GM12801 (cell line): ENCODE measurements around the gene ADAMTS12.

ENCODE experiments used
- CTCF ChIP-seq: IDR thresholded peaks from one replicate; pipeline ENCODE4 v1.5.1; 2011; ENCODE audit warnings: control low read depth; ENCODE audit not compliant: insufficient read length; ENCODE audit errors: extremely low read depth

ADAMTS12 gene

DNA sequence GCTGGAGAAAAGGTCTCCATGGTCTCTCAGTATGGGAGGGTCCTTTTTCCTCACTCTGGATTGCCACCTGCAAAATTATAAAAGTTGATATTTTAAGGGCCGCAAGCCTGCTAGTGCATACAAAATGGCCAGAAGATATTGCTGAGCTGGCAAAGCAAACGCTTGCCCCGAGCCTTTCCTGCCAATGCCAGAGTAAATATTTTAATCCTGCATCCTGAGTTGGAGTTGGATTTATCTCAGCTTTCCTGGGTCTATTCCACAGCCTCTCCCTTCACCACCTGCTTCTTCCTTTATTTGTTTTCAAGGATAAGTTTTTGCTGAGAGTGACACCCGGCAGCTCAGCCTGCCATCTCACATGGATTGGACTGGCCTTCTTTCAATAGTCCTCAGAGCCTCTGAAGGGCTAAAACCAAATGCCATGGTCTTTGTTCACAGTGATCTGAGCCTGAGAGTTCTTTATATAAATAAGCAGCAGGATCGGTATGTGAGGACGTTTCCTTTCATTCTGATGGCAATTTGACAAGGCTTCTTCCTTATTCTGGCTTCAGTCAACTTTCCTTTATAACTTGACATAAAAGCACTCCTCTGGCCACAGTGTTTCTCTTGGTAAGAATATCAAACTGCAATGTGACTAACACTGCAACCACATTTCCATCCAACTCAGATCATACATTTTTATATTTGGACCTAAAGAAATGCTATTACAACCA lies 170.1 kb downstream of the ADAMTS12 start:
- no peak for TF ChIP-seq CTCF

DNA sequence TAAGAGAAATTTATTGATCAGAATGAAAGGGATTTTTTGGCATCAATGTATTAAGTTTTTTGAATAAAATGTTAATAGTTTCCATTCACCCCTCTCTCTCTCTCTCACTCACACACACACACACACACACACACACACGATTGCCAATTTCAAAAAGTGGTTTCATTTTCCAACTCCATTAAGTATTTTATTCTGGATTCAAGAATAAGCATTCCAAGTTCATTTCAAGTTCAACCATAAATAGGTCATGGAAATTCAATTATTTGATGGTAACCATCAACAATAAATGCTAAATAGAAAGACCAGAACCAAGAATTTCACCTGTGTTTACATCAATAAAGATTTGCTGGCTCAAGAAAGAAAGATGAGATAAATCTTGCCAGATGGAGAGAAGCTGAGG lies 171.6 kb downstream of the ADAMTS12 start:
- TF ChIP-seq CTCF = no peak

DNA sequence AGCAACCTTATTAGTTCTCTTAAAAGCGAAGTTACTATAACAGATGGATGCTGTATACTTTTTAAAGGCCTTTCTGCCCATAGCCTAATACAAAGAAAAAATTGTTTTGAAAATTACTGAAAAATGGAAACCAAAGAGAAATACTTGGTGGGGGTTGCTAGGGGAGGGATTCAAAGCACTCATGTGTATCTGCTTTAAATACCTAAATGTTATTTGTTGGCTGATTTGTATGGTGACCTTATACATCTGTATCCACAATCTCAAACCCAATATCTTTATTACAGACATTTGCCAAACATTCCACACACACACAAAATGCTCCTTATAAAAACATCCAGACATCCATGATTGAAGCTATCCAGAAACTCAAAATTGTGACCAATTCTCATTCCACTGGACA lies 172.0 kb downstream of the ADAMTS12 start:
- no peak for TF ChIP-seq CTCF

DNA sequence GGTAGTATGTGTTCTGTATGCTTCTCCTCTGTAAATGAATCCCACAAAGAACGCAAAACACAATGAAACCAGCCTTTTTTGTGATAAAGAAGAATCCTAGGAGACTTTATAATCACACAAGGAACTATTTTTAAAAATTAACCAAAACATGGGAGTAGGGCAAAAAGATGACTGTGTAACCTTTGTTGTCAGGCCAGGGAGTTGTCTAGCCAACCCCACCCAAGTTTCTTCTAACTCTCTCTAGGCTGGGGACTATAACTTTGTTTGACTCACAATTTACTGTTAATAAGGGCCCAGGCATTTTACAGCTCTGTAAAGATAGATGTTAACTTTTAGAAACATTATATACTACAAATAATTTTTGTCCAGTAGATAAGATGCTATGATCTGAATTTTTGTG lies 176.1 kb downstream of the ADAMTS12 start:
- TF ChIP-seq CTCF = no peak

GRCh38 chr5:33713136-33713765 lies 178.5 kb downstream of the ADAMTS12 start:
- no peak for TF ChIP-seq CTCF

DNA sequence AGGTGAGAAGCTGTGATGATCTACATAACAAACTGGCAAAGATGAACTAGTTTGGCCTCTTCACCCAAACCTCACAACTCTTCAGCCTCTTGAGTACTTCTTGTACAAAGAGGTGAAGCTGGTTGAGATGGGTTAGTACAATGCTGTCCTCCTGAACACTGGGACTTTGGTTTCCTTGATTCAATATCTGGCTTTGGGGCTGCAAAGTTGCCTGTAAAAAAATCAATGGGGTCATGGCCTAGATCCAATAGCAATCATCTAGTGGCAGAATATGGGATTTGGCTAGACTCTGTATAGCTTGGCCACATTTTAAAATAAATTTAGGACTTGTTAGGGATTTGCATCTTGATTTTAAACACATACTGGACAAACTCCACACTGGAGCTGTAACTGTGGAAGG lies 179.1 kb downstream of the ADAMTS12 start:
- TF ChIP-seq CTCF = no peak

GRCh38 chr5:33711094-33711679 lies 180.6 kb downstream of the ADAMTS12 start:
- no peak for TF ChIP-seq CTCF
